ENCODE results near the gene CEP170.

Gene CEP170

GRCh38 chr1:243253211-243253925, 1.7 kb downstream of the CEP170 start:
- peak overlapping the region; percentile 80 for H3K9ac ChIP-seq (ENCODE audit: low read depth, low read length)
- peak overlapping the region; percentile 76 for H3K4me3 ChIP-seq (ENCODE audit: low read depth, low read length)
- peaks cover 20% of the 10 kb centered on the region for H3K4me1 ChIP-seq (ENCODE audit: control insufficient read depth, insufficient read depth, low read length)
- H3K27me3 ChIP-seq (ENCODE audit: control insufficient read depth, insufficient read depth, low read length), result no peaks in the 10 kb centered on the region
- H3K9me3 ChIP-seq (ENCODE audit: control insufficient read depth, insufficient read depth, low read length), result no peaks in the 10 kb centered on the region
- H3K36me3 ChIP-seq (ENCODE audit: control insufficient read depth, insufficient read depth, low read length), result no peaks in the 10 kb centered on the region

GRCh38 chr1:243251539-243251938, 3.5 kb downstream of the CEP170 start:
- H3K27me3 ChIP-seq (ENCODE audit: control insufficient read depth, insufficient read depth, low read length), result no peaks in the 10 kb centered on the region
- no peak overlapping the region for H3K4me3 ChIP-seq (ENCODE audit: low read depth, low read length)
- peaks cover 22% of the 10 kb centered on the region for H3K4me1 ChIP-seq (ENCODE audit: control insufficient read depth, insufficient read depth, low read length)
- no peaks in the 10 kb centered on the region for H3K9me3 ChIP-seq (ENCODE audit: control insufficient read depth, insufficient read depth, low read length)
- H3K36me3 ChIP-seq (ENCODE audit: control insufficient read depth, insufficient read depth, low read length), result no peaks in the 10 kb centered on the region
- H3K9ac ChIP-seq (ENCODE audit: low read depth, low read length), result no peak overlapping the region

GRCh38 chr1:243250102-243250501, 5.0 kb downstream of the CEP170 start:
- no peak overlapping the region for H3K9ac ChIP-seq (ENCODE audit: low read depth, low read length)
- H3K4me1 ChIP-seq (ENCODE audit: control insufficient read depth, insufficient read depth, low read length), result peaks cover 22% of the 10 kb centered on the region
- no peaks in the 10 kb centered on the region for H3K27me3 ChIP-seq (ENCODE audit: control insufficient read depth, insufficient read depth, low read length)
- H3K36me3 ChIP-seq (ENCODE audit: control insufficient read depth, insufficient read depth, low read length), result no peaks in the 10 kb centered on the region
- H3K9me3 ChIP-seq (ENCODE audit: control insufficient read depth, insufficient read depth, low read length), result no peaks in the 10 kb centered on the region
- no peak overlapping the region for H3K4me3 ChIP-seq (ENCODE audit: low read depth, low read length)

GRCh38 chr1:243249214-243249613, 5.9 kb downstream of the CEP170 start:
- H3K27me3 ChIP-seq (ENCODE audit: control insufficient read depth, insufficient read depth, low read length), result no peaks in the 10 kb centered on the region
- no peaks in the 10 kb centered on the region for H3K9me3 ChIP-seq (ENCODE audit: control insufficient read depth, insufficient read depth, low read length)
- H3K4me1 ChIP-seq (ENCODE audit: control insufficient read depth, insufficient read depth, low read length), result peaks cover 22% of the 10 kb centered on the region
- H3K36me3 ChIP-seq (ENCODE audit: control insufficient read depth, insufficient read depth, low read length), result no peaks in the 10 kb centered on the region
- no peak overlapping the region for H3K9ac ChIP-seq (ENCODE audit: low read depth, low read length)
- no peak overlapping the region for H3K4me3 ChIP-seq (ENCODE audit: low read depth, low read length)

- Histone ChIP-seq H3K9ac (ENCODE audit: low read depth, low read length) (no peak overlapping the region), H3K36me3 (ENCODE audit: control insufficient read depth, insufficient read depth, low read length) (no peaks in the 10 kb centered on the region), H3K4me1 (ENCODE audit: control insufficient read depth, insufficient read depth, low read length) (peaks cover 21% of the 10 kb centered on the region), H3K27me3 (ENCODE audit: control insufficient read depth, insufficient read depth, low read length) (no peaks in the 10 kb centered on the region), H3K9me3 (ENCODE audit: control insufficient read depth, insufficient read depth, low read length) (no peaks in the 10 kb centered on the region), H3K4me3 (ENCODE audit: low read depth, low read length) (no peak overlapping the region)
These were observed 7.2 kb downstream of the CEP170 start for GRCh38 chr1:243247901-243248300.

GRCh38 chr1:243246916-243247315, 8.2 kb downstream of the CEP170 start:
- Histone ChIP-seq H3K36me3 (ENCODE audit: control insufficient read depth, insufficient read depth, low read length) (no peaks in the 10 kb centered on the region), H3K9me3 (ENCODE audit: control insufficient read depth, insufficient read depth, low read length) (no peaks in the 10 kb centered on the region), H3K9ac (ENCODE audit: low read depth, low read length) (no peak overlapping the region), H3K4me1 (ENCODE audit: control insufficient read depth, insufficient read depth, low read length) (peaks cover 15% of the 10 kb centered on the region), H3K27me3 (ENCODE audit: control insufficient read depth, insufficient read depth, low read length) (no peaks in the 10 kb centered on the region), H3K4me3 (ENCODE audit: low read depth, low read length) (no peak overlapping the region)

- Histone ChIP-seq H3K36me3 (ENCODE audit: control insufficient read depth, insufficient read depth, low read length) (no peaks in the 10 kb centered on the region), H3K4me1 (ENCODE audit: control insufficient read depth, insufficient read depth, low read length) (peaks cover 2% of the 10 kb centered on the region), H3K9me3 (ENCODE audit: control insufficient read depth, insufficient read depth, low read length) (no peaks in the 10 kb centered on the region), H3K27me3 (ENCODE audit: control insufficient read depth, insufficient read depth, low read length) (no peaks in the 10 kb centered on the region), H3K9ac (ENCODE audit: low read depth, low read length) (no peak overlapping the region), H3K4me3 (ENCODE audit: low read depth, low read length) (no peak overlapping the region)
These were observed 10.6 kb downstream of the CEP170 start for GRCh38 chr1:243244432-243244841.

- no peaks in the 10 kb centered on the region for H3K4me1 ChIP-seq (ENCODE audit: control insufficient read depth, insufficient read depth, low read length)
- H3K27me3 ChIP-seq (ENCODE audit: control insufficient read depth, insufficient read depth, low read length), result no peaks in the 10 kb centered on the region
- no peak overlapping the region for H3K4me3 ChIP-seq (ENCODE audit: low read depth, low read length)
- no peak overlapping the region for H3K9ac ChIP-seq (ENCODE audit: low read depth, low read length)
- no peaks in the 10 kb centered on the region for H3K36me3 ChIP-seq (ENCODE audit: control insufficient read depth, insufficient read depth, low read length)
- peaks cover 3% of the 10 kb centered on the region for H3K9me3 ChIP-seq (ENCODE audit: control insufficient read depth, insufficient read depth, low read length)
These were observed 18.4 kb downstream of the CEP170 start for GRCh38 chr1:243236604-243237252.

- Histone ChIP-seq H3K9ac (ENCODE audit: low read depth, low read length) (no peak overlapping the region), H3K4me1 (ENCODE audit: control insufficient read depth, insufficient read depth, low read length) (no peaks in the 10 kb centered on the region), H3K9me3 (ENCODE audit: control insufficient read depth, insufficient read depth, low read length) (peaks cover 3% of the 10 kb centered on the region), H3K27me3 (ENCODE audit: control insufficient read depth, insufficient read depth, low read length) (no peaks in the 10 kb centered on the region), H3K4me3 (ENCODE audit: low read depth, low read length) (no peak overlapping the region), H3K36me3 (ENCODE audit: control insufficient read depth, insufficient read depth, low read length) (no peaks in the 10 kb centered on the region)
These were observed 20.0 kb downstream of the CEP170 start for GRCh38 chr1:243234978-243235647.

GRCh38 chr1:243233908-243234307, 21.2 kb downstream of the CEP170 start:
- Histone ChIP-seq H3K9ac (ENCODE audit: low read depth, low read length) (no peak overlapping the region), H3K4me3 (ENCODE audit: low read depth, low read length) (no peak overlapping the region), H3K27me3 (ENCODE audit: control insufficient read depth, insufficient read depth, low read length) (no peaks in the 10 kb centered on the region), H3K36me3 (ENCODE audit: control insufficient read depth, insufficient read depth, low read length) (no peaks in the 10 kb centered on the region), H3K4me1 (ENCODE audit: control insufficient read depth, insufficient read depth, low read length) (no peaks in the 10 kb centered on the region), H3K9me3 (ENCODE audit: control insufficient read depth, insufficient read depth, low read length) (peaks cover 3% of the 10 kb centered on the region)

- Histone ChIP-seq H3K36me3 (ENCODE audit: control insufficient read depth, insufficient read depth, low read length) (no peaks in the 10 kb centered on the region), H3K4me1 (ENCODE audit: control insufficient read depth, insufficient read depth, low read length) (no peaks in the 10 kb centered on the region), H3K4me3 (ENCODE audit: low read depth, low read length) (no peak overlapping the region), H3K9ac (ENCODE audit: low read depth, low read length) (no peak overlapping the region), H3K9me3 (ENCODE audit: control insufficient read depth, insufficient read depth, low read length) (peaks cover 3% of the 10 kb centered on the region), H3K27me3 (ENCODE audit: control insufficient read depth, insufficient read depth, low read length) (no peaks in the 10 kb centered on the region)
These were observed 24.2 kb downstream of the CEP170 start for GRCh38 chr1:243230914-243231313.

- Histone ChIP-seq H3K4me3 (ENCODE audit: low read depth, low read length) (no peak overlapping the region), H3K4me1 (ENCODE audit: control insufficient read depth, insufficient read depth, low read length) (no peaks in the 10 kb centered on the region), H3K9ac (ENCODE audit: low read depth, low read length) (no peak overlapping the region), H3K36me3 (ENCODE audit: control insufficient read depth, insufficient read depth, low read length) (no peaks in the 10 kb centered on the region), H3K9me3 (ENCODE audit: control insufficient read depth, insufficient read depth, low read length) (peaks cover 3% of the 10 kb centered on the region), H3K27me3 (ENCODE audit: control insufficient read depth, insufficient read depth, low read length) (no peaks in the 10 kb centered on the region)
These were observed 25.6 kb downstream of the CEP170 start for GRCh38 chr1:243229526-243229925.

Measured in iPS-15b (cell line).